Embryonic facial prominence (tissue), 1 donor: ENCODE results near the gene DPH3.
"Not testable (repeated sequence)": the region's sequence is repeated elsewhere in the genome, so short reads cannot be mapped to it uniquely, and the experiment has no call there.

Experiments
- DNase-seq: peaks from one replicate; pipeline ENCODE4 v3.0.0-alpha.2; 2016; ENCODE audit errors: extremely low spot score

Gene DPH3

DNA sequence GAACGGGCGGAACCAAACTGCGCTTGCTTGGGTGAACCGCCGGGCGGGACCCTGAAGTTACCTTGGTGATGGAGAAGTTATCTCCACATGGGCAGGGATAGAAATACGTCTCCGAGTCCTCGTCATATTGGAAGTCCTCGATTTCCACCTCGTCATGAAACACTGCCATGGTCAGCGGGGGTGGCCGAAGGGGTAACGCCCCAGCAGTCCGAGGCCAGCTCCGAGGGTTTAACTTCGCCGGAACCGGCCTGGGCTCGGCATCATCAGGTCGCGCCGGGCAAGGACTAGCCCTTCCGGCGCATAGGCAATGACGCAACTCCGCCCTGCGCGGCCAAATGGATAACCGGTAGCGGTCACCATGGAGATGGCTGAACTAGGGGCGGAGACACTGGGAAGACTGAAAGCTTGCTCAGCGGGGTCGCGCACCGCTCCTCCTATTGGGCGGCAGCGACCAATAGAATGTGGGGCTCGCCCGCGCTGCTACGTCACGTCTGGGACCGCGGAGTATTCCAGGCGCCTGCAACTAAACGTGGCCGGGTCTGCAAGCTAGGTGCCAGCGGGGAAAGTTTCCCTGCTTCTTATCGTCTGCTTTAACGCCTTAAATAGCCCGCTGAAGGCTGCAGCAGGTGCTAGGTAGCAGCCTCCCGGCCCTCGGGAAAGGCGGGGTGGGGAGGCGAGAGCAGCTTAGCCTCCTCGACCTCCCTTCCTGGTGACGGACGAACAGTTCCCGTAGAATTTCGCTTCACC is at the start of gene DPH3, which contains the start of gene OXNAD1:
Gene DPH3 (minus strand): TSS at position 236 of the 747 bp plus-strand sequence. CDS start 67 bp downstream, at position 169.
Gene OXNAD1 (plus strand): TSS at position 505 of the 747 bp plus-strand sequence. CDS start 5,741 bp downstream, outside the sequence.
- peak; percentile 99 for DNase-seq

DNA sequence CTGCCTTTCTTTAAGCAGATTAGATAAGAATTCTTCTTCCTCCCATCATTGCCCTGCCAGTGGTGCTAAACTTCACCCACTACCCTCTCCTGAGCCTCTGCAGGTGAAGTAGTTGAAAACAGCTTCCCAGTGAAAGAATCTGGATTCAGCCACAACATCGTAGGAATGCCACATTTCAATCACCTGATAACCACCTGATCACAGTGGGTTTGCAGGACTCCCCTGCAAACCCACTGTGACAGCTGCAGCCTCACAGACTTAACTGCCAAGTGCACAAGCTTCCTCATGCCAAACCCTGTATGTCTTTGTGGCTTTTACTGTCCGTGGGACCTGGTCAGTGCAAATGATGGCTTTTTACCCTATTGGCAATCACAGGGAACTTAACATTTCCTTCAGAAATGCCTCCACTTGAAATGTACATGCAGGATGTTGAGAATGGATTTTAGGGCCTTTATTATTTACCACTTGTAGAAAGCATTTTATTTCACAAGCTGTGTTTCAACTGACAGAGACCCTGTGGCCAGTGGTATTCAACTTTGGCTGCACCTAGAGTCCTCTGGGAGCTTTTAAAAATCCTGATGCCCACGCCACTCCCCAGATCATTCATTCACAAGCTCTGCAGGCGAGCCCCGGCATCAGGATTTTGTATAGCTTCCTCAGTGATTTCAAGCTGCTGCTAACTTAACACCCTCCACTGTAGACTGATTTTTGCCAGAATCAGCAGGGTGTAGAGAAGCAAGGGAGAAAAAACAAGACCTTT is 49.3 kb upstream of the DPH3 start:
- DNase-seq, result no peak

DNA sequence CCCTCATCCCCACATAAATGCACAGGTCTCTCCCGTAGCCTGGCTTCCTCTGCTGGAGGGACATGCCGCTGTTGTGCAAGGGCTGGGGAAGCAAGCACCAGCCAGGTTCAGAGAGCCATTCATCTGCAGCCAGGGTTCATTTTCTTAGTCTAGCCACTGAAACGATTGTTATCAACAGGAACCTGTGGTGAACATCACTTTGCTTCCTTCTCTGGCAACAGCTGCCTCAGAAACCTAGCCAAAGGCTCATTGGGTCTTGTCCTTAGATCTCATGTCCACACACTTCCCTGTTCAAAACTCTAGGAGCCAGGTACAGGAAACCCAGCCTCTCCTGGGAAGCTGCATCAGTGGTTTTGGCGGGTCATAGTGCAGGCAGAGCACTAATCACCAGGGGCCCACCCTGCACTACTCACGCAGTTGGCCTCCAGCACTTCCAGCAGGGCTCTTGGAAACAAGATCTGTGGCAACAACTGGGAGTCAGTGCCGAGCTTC is 47.3 kb upstream of the DPH3 start:
- no peak for DNase-seq

DNA sequence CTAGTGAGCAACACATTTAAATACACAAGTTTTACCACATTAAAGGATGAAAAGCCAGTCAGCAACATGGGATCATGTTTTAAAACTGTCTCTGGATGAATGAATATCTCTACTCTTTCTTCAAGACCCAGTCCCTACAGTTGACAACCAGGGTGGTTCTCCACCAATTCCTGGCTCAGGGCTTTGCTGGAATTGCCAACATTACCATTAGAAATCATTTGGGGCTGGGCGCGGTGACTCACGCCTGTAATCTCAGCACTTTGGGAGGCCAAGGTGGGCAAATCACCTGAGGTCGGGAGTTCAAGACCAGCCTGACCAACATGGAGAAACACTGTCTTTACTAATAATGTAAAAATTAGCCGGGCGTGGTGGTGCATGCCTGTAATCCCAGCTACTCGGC is 45.7 kb upstream of the DPH3 start:
- not testable (repeated sequence) for DNase-seq

DNA sequence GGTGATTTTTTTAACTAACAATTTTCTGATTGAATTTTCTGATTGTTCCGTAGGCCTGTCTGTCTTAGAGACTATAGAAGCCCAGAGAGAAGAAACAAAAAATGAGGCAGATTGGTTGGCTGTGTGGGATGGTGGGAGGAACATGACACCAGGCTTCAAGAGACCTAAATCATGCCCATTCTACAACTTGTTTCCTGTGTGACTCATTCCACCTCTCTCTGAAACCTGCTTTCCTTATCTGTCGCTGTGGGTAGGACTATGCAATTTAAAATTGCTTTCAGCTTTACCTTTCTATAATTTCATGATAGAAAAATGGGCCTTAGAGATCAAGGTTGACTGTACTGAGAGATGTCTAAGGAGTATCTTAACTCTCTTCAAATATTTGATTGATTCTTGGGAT is 44.8 kb upstream of the DPH3 start:
- no peak for DNase-seq

DNA sequence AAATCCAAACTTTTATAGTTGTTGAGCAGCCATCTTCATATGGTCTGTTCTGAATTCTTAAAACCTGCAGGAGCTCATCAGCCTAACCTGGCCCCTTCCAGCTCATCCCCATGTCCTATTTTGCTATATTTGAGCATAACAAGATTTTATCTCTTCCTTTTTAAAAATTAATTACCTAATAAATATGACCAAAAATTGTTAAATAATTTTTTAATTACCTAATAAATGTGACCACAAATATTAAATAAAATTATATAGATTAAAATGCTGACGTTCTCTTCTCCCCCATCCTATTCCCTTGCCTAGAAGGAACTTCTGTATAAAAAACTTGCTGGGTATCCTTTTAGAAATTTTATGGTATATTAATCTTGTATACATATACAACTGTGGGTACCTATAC is 44.0 kb upstream of the DPH3 start:
- DNase-seq, result no peak

DNA sequence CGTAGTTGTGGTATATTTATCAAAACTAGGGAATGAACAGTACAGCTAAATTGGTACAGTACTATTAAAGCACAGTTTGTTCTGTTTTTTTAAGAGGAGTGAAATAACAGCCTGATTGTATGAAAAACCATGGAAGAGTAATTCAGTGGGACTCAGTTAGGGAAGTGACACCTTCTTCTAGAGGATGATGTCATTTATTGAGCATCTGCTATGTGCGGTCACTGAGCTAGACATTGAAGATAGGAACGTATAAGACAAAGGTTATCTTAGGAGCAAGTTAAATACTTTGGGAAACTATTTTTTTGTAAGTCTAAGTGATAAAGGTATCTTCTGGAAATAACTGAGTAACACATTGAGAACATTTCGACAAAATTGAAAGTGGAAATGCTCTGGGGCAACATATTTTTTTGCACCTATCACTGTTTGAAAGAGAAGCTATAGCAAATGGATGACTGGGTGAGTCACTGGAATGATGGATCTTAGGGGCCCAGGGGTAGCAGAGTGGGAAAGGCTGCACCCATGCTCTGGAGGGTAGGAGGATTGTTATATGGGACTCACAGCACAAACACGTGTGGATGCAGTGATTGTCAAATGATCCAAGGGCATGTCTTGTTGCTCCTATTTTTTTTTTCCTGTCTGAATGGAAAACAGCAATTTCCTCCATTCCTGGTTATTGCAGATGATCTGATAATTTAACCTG is 43.2 kb upstream of the DPH3 start:
- DNase-seq, result no peak

DNA sequence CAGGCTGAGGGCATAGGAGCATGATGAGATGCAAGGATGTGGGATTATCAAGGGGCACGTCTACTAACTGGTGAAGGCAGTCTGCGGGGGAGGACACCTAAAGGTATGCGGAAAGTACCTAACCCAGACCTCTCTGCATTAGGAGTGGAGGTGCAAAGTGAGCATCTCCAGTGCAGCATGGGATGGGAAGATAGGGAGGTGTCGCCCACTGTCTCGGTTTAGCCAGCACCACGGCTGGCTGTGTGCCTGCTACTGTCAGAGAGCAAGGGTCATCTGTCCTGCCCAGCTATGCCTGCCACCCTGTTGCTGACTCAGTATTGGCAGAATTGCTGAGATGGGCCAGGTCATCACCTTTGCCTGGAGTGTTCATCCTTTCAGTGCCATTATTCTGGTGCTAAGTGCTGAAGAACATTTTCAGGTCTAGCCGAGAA is 40.4 kb upstream of the DPH3 start:
- DNase-seq, result no peak

DNA sequence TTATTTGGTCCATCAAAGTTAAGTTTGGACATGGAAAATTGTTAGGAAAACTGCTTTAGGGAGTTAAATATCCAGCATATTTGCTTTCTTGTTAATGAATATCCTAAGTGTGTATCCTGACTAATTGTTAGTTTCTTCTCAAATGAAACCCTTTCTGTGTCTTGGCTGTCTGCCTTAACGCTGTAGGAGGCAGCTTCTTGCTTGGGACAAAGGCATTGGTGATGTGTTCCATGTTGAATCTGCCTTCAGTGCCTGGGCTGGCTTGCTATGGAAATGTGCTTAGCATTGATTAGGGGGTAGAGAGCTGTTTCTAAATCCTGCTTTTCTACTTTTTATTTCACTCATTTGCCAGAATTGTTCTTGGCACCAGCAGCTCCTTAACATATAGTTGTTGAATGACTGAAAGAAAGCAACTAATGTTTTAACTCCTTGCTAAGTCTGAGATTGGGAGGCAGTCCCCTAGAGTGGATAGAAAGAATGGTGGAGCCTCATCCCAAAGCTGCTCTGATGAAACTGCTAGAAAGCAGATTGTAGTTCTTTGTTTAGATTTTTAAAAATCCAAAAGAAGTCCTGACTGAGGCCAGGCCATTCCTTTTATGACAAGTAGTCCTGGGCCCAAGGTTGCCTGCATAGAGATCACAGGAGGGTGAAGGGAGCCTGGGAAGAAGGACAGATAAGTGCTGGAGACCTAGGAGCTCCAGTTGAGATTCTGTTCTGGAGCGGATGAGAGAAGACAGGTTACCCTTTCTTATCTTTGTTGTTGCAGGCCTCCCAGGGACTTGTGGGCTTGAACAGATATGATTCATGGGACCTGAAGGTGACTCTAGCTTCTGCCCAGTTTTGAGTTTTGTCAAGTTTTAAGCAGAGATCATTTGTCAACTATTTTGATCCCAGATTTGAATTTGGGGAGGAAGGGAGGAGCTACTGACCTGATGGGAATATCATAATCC is 39.6 kb upstream of the DPH3 start:
- no peak for DNase-seq

DNA sequence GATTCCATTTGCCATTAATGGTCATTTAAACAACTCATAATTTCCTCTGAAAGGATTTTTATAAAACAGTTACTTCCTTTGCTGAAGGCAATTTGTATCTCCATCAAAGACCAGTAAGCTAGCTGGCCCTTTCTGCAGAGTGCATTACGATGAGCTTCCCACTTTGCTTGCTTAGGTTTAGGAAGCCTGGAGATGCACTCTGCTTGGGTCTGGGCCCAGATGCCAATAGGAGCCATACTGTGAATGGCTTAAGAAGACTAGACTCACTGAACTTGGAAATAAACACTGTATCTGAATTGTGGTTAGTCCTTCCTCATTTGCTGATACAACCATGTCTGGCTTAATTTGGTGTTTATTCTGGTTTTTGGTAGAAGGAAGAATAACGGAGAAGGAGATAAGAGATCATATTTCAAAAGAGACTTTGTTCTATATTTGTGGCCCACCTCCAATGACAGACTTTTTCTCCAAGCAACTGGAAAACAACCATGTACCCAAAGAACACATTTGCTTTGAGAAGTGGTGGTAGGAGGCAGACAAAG is 38.4 kb upstream of the DPH3 start:
- DNase-seq, result no peak

DNA sequence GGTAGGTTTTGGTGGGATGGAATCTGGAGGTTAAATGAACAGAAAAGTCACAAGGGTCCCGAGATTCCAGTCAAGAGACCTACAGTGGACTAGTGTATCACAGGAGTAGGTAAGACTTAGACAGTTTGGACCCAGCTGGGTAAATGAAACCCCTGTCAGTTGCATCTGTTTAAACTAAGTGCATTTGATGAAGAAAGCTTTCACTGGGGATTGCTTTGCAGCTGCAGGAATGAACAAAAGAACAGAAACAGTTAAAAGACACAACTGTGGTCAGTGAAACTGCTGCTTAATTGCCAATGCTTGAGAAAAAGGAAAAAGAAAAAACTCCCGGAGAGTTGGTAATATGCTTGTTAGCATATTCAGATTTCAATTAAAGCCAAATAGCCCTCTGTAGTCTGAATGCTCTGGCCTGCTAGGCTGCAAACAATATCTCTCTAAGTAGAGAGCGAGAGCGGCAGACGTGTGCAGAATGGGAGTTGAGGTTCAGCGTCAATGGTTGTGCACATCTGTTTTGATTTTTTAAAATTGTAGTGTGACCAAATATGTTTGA is 37.4 kb upstream of the DPH3 start:
- DNase-seq, result peak; percentile 42

DNA sequence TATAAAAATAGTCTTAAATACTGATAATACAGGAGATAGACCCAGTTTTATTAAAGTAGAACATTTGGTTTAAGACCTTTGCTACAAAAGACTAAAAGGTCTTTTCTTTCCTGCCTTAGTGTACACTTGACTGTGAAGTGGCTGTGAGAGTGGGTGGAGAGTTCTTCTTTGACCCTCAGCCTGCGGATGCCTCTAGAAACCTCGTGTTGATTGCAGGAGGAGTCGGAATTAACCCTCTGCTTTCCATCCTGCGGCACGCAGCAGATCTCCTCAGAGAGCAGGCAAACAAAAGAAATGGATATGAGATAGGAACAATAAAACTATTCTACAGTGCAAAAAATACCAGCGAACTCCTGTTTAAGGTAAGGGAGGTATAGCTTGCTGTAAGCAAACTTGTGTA is 36.8 kb upstream of the DPH3 start:
- DNase-seq, result no peak

DNA sequence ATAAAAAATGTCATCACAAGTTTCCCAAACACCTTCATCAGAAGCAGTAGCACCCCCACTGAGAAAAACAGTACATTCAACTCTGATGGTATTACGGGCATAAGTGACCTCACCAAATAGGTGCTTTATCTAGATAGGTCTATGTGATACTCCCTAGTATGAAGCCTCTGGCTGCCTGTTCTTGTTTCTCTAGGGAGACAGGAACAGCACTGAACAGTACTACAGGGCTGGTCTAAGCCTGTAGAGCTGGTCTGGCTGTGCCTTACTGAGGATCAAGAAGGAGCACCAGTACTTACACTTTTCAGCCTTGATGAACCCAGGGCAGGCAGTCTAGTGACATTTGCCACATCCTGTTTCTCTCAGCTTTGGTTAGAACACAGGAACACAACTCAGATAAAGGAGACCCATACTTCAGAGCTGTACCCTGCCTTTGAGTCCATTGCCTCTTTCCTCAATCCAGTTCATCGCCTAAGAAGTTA is 36.2 kb upstream of the DPH3 start:
- DNase-seq, result no peak

DNA sequence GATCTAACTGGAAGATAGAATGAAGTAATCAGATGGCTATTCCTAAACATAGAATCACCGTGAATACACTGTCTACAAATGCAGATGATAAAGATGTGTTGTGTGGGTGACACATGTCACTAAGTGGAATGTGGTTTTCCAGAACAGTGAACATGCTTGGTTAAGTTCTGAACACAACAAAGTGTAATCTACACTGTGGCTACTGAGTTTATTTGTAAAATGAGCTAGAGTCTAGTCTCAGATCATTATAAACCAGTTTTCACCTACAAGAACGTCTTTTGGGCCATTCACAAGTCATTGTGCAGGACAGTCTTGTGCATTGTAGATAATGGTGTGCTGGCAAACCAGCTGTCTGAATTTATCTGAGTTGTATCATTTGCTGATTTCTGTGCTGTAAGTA is 35.6 kb upstream of the DPH3 start:
- no peak for DNase-seq

DNA sequence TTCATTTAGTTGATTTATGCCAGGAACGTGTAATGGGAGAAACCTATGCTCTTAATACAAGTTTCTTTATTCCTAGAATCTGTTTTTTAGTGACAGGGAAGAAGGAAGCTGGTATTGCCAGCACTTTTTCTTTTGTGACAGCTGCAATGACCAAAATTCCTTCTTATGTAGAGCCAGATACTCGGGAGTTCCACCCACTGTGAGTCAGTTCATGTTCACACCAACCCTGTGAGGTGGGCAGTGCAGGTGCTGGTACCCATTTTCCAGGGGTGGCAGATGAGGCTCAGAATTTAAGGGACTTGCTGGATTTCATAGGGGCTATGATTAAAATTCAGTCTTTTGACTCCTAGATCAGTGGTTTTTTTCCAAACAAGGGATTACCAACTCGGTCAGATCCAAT is 35.0 kb upstream of the DPH3 start:
- no peak for DNase-seq

DNA sequence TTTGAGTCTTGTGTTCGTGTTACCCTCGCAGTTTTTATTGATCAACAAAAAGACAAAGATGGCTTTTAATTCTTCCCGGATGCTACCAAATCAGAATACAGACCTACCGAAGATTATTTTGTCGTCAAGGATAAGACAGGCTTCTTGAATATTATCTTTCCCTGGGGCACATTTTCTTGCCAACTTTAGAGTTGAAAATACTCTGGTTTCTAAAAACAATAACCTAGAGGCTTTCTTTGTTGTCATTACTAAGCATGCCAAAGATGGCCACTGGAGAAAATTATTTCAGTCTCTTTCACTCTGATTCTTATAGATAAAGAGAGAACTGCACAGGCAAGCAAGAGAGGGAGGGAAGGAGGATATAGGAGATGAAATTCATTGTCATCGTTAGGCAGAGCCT is 34.1 kb upstream of the DPH3 start:
- DNase-seq, result no peak

DNA sequence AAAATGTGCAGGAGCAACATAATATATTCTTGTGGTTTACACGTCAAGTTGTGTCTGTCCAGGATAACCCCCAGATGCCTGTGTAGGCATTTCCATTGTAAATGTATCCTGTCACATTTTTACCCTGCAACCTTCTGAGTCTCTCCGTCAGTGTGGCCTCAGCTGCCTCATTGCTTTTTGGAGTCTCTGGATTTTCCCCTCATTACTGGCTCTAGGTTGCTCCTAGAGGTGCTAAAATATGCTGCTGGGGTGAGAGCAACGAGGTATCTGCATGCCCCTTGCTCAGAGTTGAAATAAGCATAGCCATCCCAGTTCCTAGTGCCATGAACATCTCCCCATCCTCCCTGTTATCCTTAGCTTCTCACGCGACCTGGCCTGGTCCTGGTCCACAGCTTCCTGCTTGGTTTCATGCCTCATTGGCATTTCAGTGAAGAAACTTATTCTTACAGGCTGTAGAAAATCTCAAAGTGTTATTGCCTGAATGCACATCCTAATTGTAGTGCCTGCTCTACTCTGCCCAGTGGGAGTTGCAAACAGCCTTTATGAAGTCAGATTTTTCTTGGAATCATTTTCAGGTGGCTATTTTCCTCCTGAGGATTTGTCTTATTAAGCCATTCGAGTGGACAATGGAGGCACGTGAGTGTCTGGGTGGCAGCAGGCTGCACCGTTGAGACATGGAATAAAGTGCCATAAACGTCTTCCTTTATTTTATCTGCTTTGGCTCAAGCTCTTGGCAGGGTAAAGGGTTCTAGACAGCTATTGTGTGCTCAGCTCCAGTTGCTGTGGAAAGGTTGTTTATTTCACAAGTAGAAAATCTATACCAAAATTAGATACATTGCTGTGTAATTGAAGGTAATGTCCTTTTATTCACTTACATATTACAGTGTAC is 33.5 kb upstream of the DPH3 start:
- no peak for DNase-seq

DNA sequence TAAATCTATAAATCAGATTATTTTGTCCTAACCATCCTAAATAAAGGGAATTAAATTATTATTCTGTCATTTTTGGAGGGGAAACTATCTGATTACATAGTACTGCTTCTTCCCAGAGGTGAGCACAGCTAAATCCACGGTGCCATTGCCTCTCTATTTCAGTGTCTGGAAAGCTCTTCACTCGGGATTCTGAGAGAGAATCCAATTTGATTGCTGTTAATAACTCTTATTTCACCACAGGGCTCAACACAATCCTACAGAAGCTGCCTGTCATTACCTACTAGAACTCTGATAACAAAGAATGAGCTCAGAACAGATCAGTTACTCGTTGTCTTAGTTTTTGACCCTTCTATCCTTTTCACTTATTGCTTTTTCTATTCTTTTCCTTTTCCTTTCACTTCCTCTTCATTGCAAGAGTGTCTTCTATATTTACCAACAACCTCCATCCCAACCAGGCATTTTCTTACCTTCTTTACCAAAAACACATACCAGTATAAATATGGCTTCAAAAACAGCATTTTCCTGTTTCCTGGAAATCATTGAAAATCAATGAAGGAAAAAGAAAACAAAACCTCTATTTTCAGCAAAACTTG is 30.7 kb upstream of the DPH3 start:
- DNase-seq, result no peak

DNA sequence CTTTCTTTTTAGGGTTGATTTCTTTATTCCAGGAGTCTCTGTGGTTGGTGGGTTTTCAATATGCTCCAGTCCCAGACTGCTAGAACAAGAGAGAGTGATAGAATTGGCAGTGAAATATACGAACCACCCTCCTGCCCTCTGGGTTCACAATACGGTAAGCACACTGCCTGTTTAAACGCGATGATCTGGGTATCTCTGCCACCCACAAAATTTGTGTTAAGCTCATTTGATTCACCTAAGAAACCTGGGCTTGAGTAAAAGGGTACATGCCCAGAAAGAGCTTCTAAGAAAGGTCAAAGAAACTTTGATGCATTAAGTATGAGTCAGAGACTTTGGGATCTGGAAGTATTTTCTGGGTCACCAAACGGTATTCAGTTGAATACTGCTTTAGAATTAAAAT is 30.1 kb upstream of the DPH3 start:
- DNase-seq, result no peak
